K562 (cell line): ENCODE results near the gene SGPP1. TPM values are rescaled to one million over a fixed set of nuclear protein-coding genes. Genes with fewer than 3 reads are reported as not detected.

Source experiments
- ARID1B ChIP-seq: fragments of 450-650 bp; IDR thresholded peaks from 2 replicates; pipeline ENCODE4 v1.6.1; 2016; ENCODE audit warnings: antibody characterized with exemption, mild to moderate bottlenecking, inconsistent platforms
- CBFA2T3 ChIP-seq: fragments of 450-650 bp; IDR thresholded peaks from 2 replicates; pipeline ENCODE4 v1.6.1; 2017
- CC2D1A ChIP-seq: fragments of 450-650 bp; IDR thresholded peaks from 2 replicates; pipeline ENCODE4 v1.6.1; 2017; ENCODE audit warnings: mild to moderate bottlenecking
- EP300 ChIP-seq: IDR thresholded peaks from 2 replicates; pipeline ENCODE4 v1.6.1; 2012; ENCODE audit warnings: low read length, improper control_type of control experiment
- FOSL1 ChIP-seq: fragments of 200-800 bp; sonication (Bioruptor generic); conservative IDR thresholded peaks from 2 replicates; pipeline ENCODE4 v1.6.1; 2016; ENCODE audit warnings: missing genetic modification characterization, missing compliant biosample characterization
- MIER1 ChIP-seq: fragments of 450-650 bp; IDR thresholded peaks from 2 replicates; pipeline ENCODE4 v1.6.1; 2016; ENCODE audit warnings: antibody characterized with exemption, mild to moderate bottlenecking, low read depth
- MYNN ChIP-seq, 2 experiments: sonication (generic); formaldehyde crosslinking in 1 of 2; IDR thresholded peaks; 2 replicates each; pipeline versions ENCODE4 v1.5.0 to v1.6.1; 2016 to 2020; ENCODE audit warnings: antibody characterized with exemption in 1 of 2, missing genetic modification reagents in 1 of 2
- NCOA1 ChIP-seq: fragments of 450-650 bp; IDR thresholded peaks from 2 replicates; pipeline ENCODE4 v1.6.1; 2016; ENCODE audit warnings: low read depth
- NCOR1 ChIP-seq: fragments of 450-650 bp; IDR thresholded peaks from 2 replicates; pipeline ENCODE4 v1.6.1; 2016; ENCODE audit warnings: mild to moderate bottlenecking, moderate library complexity
- RBFOX2 ChIP-seq: fragments of 200-400 bp; formaldehyde crosslinking; IDR thresholded peaks from 2 replicates; pipeline ENCODE4 v1.6.1; 2017; ENCODE audit warnings: low read depth, mild to moderate bottlenecking, low read length, moderate library complexity
- RCOR1 ChIP-seq, 2 experiments: IDR thresholded peaks; 2 replicates each; pipeline ENCODE4 v1.6.1; 2012; ENCODE audit warnings: low read depth in 2 of 2, low read length in 2 of 2, borderline replicate concordance in 1 of 2, improper control_type of control experiment in 1 of 2
- SP2 ChIP-seq: IDR thresholded peaks from 2 replicates; pipeline ENCODE4 v1.6.1; 2011; ENCODE audit warnings: mild to moderate bottlenecking, low read depth, low read length, moderate library complexity; ENCODE audit not compliant: poor library complexity, severe bottlenecking; ENCODE audit errors: extremely low read depth
- TARDBP ChIP-seq: fragments of 450-650 bp; IDR thresholded peaks from 2 replicates; pipeline ENCODE4 v1.6.1; 2016
- THRAP3 ChIP-seq: fragments of 450-650 bp; IDR thresholded peaks from 2 replicates; pipeline ENCODE4 v1.6.1; 2016; ENCODE audit warnings: mild to moderate bottlenecking, inconsistent platforms, borderline replicate concordance
- TRIM24 ChIP-seq, 2 experiments: fragments of 450-650 bp; IDR thresholded peaks; 2 replicates each; pipeline ENCODE4 v1.6.1; 2016
- U2AF1 ChIP-seq: fragments of 200-400 bp; formaldehyde crosslinking; optimal IDR thresholded peaks from 2 replicates; pipeline ENCODE3; 2017; ENCODE audit warnings: mild to moderate bottlenecking, low read depth, low read length, moderate library complexity
- ZBED1 ChIP-seq: IDR thresholded peaks from 2 replicates; pipeline ENCODE4 v1.6.1; 2014
- ZBTB11 ChIP-seq, 3 experiments: fragments of 200-800 bp in 1 of 3; fragments of 250-450 bp in 1 of 3; fragments of 450-650 bp in 1 of 3; sonication (Bioruptor Pico) in 1 of 3; sonication (Bioruptor generic) in 1 of 3; formaldehyde crosslinking in 1 of 3; IDR thresholded peaks; 2 replicates each; pipeline versions ENCODE4 v1.6.1 to v1.8.0; 2016 to 2022; ENCODE audit warnings: mild to moderate bottlenecking in 2 of 3, missing genetic modification characterization in 2 of 3, missing compliant biosample characterization in 1 of 3, moderate library complexity in 1 of 3
- ZBTB12 ChIP-seq: fragments of 250-450 bp; sonication (Bioruptor Pico); IDR thresholded peaks from 2 replicates; pipeline ENCODE4 v1.4.0; 2020
- ZNF224 ChIP-seq: sonication (generic); formaldehyde crosslinking; IDR thresholded peaks from 2 replicates; pipeline ENCODE4 v1.8.0; 2022; ENCODE audit warnings: mild to moderate bottlenecking, missing genetic modification reagents
- ZNF384 ChIP-seq: IDR thresholded peaks from 2 replicates; pipeline ENCODE4 v1.6.1; 2012; ENCODE audit warnings: low read depth, low read length, improper control_type of control experiment
- ZNF644 ChIP-seq: fragments of 200-800 bp; sonication (Bioruptor generic); IDR thresholded peaks from 2 replicates; pipeline ENCODE4 v1.6.1; 2016; ENCODE audit warnings: low read depth, missing genetic modification characterization, missing compliant biosample characterization
- polyA plus RNA-seq, 8 experiments: library from polyadenylated mRNA; depleted of rRNA in 4 of 8; stranded (reverse) in 5 of 8; unstranded in 3 of 8; fragments of >200 nt; fragmentation: Nextera tagmentation in 2 of 8; fragmentation: Illumina TruSeq in 1 of 8; extraction: Ambion mirVana in 2 of 8; extraction: Trizol in 1 of 8; gene quantifications; 2 replicates each; pipeline versions ENCODE4 v1.2.1 to v1.2.3, GENCODE V29; 2011 to 2014; ENCODE audit warnings: inconsistent platforms in 1 of 8, missing spikeins in 1 of 8
- total RNA-seq, 7 experiments: library from RNA; depleted of rRNA in 6 of 7; stranded (reverse); fragments of >200 nt in 6 of 7; fragmentation: Illumina TruSeq in 2 of 7; extraction: Trizol in 2 of 7; gene quantifications; 2 replicates each; pipeline versions ENCODE4 v1.2.1 to v1.2.3, GENCODE V29; 2011 to 2021; ENCODE audit warnings: low replicate concordance in 1 of 7
- TF ChIP-seq, protein P1 (sequence below), 2 experiments: fragments of 450-650 bp; conservative IDR thresholded peaks; 2 replicates each; pipeline ENCODE4 v1.6.1; 2017; ENCODE audit warnings: mild to moderate bottlenecking in 2 of 2, moderate library complexity in 2 of 2
- TF ChIP-seq, protein P2 (sequence below): IDR thresholded peaks from 2 replicates; pipeline ENCODE4 v1.6.1; 2014; ENCODE audit warnings: antibody characterized with exemption

Gene SGPP1
- total and polyA plus RNA-seq, 9 of the 15 experiments (the other 6 are each of a cell fraction or from before 2014, with no cell fraction given): 2.2 to 7.3 (median 5.6) TPM

DNA sequence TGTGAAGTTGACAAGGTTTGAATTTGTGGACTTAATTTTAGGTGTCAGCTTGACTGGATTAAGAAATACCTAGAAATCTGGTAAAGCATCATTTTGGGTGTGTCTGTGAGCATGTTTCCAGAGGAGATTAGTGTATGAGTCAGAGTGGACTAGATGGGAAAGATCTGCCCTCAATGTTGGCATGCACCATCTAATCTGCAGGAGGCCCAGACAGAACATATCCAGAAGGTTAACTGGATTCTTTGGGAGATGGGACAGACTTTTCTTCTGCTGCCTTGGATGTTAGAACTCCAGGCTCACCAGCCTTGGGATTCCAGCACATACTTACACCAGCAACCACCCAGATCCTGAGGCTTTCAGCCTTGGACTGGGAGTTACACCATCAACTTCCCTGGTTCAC, 14.1 kb downstream of the SGPP1 start (continued):
- no peak for TF ChIP-seq ZBTB11 (CRISPR knock-in tag; IDR thresholded peaks at IDR 0.05)
- peak in 1 of 2 experiments; percentile 48; a peak in 1 of 4 replicates for TF ChIP-seq RCOR1 (IDR thresholded peaks at IDR 0.05; ENCODE audit: borderline replicate concordance in 1 of 2, low read depth in 2 of 2, low read length in 2 of 2)
- TF ChIP-seq CC2D1A: no peak
- TF ChIP-seq TRIM24 (IDR thresholded peaks at IDR 0.05): peak; percentile 43 to 50; a peak in 1 of 4 replicates
- no peak for TF ChIP-seq U2AF1
- TF ChIP-seq FOSL1 (tag): peak; percentile 82
- TF ChIP-seq THRAP3: no peak
- peak; percentile 87 for TF ChIP-seq ARID1B
- peak; percentile 64; the same call in 1 of the 2 replicates for TF ChIP-seq EP300
- no peak for TF ChIP-seq ZBTB12 (CRISPR knock-in tag)
- no peak for TF ChIP-seq TARDBP
- no peak for TF ChIP-seq RBFOX2
- no peak for TF ChIP-seq ZBED1
- TF ChIP-seq, protein P1, sequence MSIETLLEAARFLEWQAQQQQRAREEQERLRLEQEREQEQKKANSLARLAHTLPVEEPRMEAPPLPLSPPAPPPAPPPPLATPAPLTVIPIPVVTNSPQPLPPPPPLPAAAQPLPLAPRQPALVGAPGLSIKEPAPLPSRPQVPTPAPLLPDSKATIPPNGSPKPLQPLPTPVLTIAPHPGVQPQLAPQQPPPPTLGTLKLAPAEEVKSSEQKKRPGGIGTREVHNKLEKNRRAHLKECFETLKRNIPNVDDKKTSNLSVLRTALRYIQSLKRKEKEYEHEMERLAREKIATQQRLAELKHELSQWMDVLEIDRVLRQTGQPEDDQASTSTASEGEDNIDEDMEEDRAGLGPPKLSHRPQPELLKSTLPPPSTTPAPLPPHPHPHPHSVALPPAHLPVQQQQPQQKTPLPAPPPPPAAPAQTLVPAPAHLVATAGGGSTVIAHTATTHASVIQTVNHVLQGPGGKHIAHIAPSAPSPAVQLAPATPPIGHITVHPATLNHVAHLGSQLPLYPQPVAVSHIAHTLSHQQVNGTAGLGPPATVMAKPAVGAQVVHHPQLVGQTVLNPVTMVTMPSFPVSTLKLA (conservative IDR thresholded peaks at IDR 0.05): no peak
- TF ChIP-seq NCOA1: no peak
- no peak for TF ChIP-seq SP2
- TF ChIP-seq ZNF644: no peak
- peak; percentile 74 for TF ChIP-seq CBFA2T3
- TF ChIP-seq, protein P2, sequence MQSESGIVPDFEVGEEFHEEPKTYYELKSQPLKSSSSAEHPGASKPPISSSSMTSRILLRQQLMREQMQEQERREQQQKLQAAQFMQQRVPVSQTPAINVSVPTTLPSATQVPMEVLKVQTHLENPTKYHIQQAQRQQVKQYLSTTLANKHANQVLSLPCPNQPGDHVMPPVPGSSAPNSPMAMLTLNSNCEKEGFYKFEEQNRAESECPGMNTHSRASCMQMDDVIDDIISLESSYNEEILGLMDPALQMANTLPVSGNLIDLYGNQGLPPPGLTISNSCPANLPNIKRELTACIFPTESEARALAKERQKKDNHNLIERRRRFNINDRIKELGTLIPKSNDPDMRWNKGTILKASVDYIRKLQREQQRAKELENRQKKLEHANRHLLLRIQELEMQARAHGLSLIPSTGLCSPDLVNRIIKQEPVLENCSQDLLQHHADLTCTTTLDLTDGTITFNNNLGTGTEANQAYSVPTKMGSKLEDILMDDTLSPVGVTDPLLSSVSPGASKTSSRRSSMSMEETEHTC: no peak
- no peak for TF ChIP-seq ZNF224
- TF ChIP-seq MYNN (IDR thresholded peaks at IDR 0.05): no peak
- TF ChIP-seq MYNN (CRISPR knock-in tag; IDR thresholded peaks at IDR 0.05): no peak
- no peak for TF ChIP-seq MIER1
- TF ChIP-seq NCOR1: peak; percentile 24; the same call in 1 of the 2 replicates
- no peak for TF ChIP-seq ZNF384
